Activated CD4-positive, CD25-positive, alpha-beta regulatory T cell treated with anti-CD3 and anti-CD28 coated beads, Interleukin-2, amount 50 U/mL, for 72 hours (primary cell): ENCODE data around the gene LMBR1L.
"Not testable (repeated sequence)": the region's sequence is repeated elsewhere in the genome, so short reads cannot be mapped to it uniquely, and the experiment has no call there.

Experiments used
- DNase-seq: peaks from one replicate; pipeline ENCODE4 v3.0.0; 2021

LMBR1L gene

GRCh38 chr12:49084438-49084837 lies 26.2 kb downstream of the LMBR1L start:
- DNase-seq: no peak

- no peak for DNase-seq
Measured at GRCh38 chr12:49079793-49080192, 30.9 kb downstream of the LMBR1L start.

- DNase-seq: no peak
Measured at GRCh38 chr12:49070971-49071370, 39.7 kb downstream of the LMBR1L start.

GRCh38 chr12:49069507-49070346 lies 40.9 kb downstream of the LMBR1L start, which contains the start of gene RHEBL1:
Gene RHEBL1 (minus strand): TSS chr12:49069979. CDS start chr12:49069785, 194 bp downstream.
- DNase-seq: peak; percentile 99

- DNase-seq: no peak
Measured at GRCh38 chr12:49068879-49069506, 41.7 kb downstream of the LMBR1L start.

- no peak for DNase-seq
Measured at GRCh38 chr12:49066120-49066519, 44.5 kb downstream of the LMBR1L start.

- DNase-seq: no peak
Measured at GRCh38 chr12:49064767-49065152, 45.9 kb downstream of the LMBR1L start.

- DNase-seq: not testable (repeated sequence)
Measured at GRCh38 chr12:49061916-49062315, 48.7 kb downstream of the LMBR1L start.

- DNase-seq: no peak
Measured at GRCh38 chr12:49061157-49061650, 49.4 kb downstream of the LMBR1L start.

- peak; percentile 89 for DNase-seq
Measured at GRCh38 chr12:49060237-49061156, 50.1 kb downstream of the LMBR1L start, which contains the start of gene KMT2D. Gene KMT2D (minus strand): TSS chr12:49060794. CDS start chr12:49055324, 5,470 bp downstream.

- DNase-seq: peak; percentile 50
Measured at GRCh38 chr12:49059299-49060171, 51.1 kb downstream of the LMBR1L start.

GRCh38 chr12:49059045-49059298 lies 51.7 kb downstream of the LMBR1L start:
- no peak for DNase-seq

- DNase-seq: no peak
Measured at GRCh38 chr12:49058366-49059044, 52.1 kb downstream of the LMBR1L start.

GRCh38 chr12:49057888-49058287 lies 52.8 kb downstream of the LMBR1L start:
- DNase-seq: no peak

GRCh38 chr12:49055978-49056754 lies 54.5 kb downstream of the LMBR1L start:
- no peak for DNase-seq

- no peak for DNase-seq
Measured at GRCh38 chr12:49055092-49055491, 55.6 kb downstream of the LMBR1L start.

- DNase-seq: no peak
Measured at GRCh38 chr12:49054524-49054923, 56.1 kb downstream of the LMBR1L start.

- DNase-seq: no peak
Measured at GRCh38 chr12:49054096-49054495, 56.6 kb downstream of the LMBR1L start.

GRCh38 chr12:49052451-49053208 lies 58.0 kb downstream of the LMBR1L start:
- DNase-seq: no peak
